ENCODE data around the gene VSX1.

The VSX1 gene

GRCh38 chr20:25085756-25086495, 4.0 kb upstream of the VSX1 start:
- no peak for DNase-seq

DNA sequence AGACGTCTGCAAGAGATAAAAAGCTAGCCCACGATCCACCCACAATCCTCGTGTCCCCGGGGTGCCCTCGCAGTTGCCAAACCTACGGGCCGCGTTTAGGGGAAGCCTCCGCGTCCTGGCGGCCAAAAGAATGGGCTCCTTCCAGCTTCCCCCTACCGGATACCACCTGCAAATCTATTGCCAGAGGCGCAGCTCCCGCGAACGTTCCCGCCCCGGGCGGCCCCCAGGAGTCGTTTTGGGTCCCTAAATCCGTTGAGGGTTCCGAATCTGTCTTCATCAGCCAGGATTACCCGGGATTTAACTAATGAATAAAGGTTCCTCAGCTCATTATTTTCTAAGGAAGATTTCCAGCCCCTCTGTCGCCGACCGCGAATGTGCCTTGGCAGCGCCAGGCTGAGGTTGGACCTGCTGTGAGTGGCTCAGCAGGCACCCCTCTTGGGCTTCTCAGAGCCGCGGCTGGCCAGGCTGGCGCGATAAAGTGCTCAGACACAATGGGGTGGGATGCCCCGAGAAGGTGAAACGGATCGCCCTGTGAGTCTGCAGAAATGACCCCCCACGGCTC, 2.8 kb upstream of the VSX1 start:
- DNase-seq, result no peak

DNA sequence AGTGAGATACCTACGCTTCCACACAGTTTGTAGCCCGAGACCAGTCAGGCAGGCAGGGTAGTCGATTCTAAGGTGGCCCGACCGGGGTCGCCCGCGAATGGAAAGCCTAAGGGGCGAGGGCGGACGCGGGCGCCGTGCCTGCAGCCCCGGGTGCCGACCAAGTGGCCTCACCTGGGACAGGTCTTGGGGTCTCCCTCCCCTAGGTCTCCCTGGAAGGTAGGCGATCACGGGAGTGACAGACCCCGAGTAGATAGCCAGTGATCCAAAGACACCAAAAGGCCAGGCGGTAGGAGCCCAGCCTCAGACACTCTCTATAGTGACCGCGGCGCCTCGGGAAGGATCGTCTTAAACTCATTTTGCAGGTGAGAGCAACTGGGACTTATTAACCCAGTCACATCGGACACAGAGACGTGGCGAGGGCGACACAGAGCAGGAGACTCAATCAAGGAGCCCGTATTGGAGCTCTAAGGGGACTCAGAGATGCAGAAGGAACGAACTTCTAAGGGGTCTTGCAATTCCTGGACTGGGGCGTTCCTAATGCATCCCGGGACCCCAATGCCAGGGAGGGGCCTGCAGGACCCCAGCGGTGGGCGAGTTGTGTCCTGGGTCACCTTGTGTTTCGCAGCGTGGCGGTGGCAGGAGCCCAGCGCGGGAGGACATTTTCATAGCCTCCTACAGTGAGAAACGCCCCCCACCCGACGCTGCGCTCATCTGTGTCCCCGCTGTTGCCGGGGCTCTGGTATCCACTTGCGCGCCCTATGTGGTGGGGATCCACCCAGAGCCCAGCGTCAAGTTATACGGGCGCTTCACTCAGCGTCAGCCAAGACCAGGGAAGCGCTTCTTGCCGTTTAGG, 2.1 kb upstream of the VSX1 start:
- DNase-seq, result peak; percentile 27

DNA sequence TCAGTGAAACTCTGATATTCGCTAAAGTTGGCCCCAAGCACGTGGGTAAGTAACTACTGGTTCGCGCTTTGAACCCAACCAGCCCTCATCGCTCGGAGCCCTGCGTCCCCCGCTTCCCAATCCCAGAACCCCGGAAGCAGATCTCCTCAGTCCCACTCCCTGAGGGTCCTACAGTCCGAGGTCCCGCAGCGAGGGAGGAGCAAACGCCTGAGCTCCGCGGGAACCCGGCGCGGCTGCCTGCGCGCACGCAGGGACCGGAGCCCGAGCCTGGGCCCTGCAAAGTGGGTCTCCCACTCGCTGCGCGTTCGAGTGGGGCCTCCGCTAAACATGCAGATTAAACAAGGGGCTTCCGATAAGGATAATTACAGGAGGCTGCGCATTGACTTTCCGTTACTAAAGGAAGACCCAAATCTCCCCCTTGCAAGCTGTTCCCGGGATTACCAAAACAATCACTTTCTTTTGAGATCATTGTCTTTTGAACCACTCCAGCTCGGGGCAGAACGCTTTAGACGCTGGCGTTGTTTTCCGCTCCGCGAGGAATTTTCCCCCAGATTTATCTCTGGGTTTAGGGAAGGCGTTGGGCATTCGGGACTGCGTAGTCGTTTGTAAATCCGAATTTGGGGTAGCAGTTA, 1.3 kb upstream of the VSX1 start:
- no peak for DNase-seq

GRCh38 chr20:25082498-25082873, 545 bp upstream of the VSX1 start:
- DNase-seq, result no peak

- no peak for DNase-seq
Measured at GRCh38 chr20:25081065-25081729, 744 bp downstream of the VSX1 start.

DNA sequence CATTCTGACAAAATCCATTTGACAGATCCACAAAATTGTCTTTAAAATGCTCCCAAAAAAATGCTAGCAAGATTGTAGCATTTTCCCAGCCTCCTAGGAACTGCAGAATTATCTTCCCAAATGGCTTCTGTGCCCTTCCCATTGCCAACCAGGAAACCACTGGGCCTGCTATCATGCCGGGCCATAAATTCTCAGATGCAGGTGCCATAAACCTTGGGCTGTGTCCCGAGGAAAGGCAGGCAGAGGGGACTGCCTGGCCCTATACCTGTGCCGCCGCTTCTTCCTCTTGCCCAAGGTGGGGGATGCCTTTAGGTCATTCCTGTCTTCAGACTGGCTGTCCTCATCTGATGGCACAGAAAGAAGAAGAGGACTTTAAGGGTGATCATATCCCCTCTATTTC, 2.8 kb downstream of the VSX1 start:
- no peak for DNase-seq

- DNase-seq, result no peak
Measured at GRCh38 chr20:25078662-25079061, 3.3 kb downstream of the VSX1 start.

DNA sequence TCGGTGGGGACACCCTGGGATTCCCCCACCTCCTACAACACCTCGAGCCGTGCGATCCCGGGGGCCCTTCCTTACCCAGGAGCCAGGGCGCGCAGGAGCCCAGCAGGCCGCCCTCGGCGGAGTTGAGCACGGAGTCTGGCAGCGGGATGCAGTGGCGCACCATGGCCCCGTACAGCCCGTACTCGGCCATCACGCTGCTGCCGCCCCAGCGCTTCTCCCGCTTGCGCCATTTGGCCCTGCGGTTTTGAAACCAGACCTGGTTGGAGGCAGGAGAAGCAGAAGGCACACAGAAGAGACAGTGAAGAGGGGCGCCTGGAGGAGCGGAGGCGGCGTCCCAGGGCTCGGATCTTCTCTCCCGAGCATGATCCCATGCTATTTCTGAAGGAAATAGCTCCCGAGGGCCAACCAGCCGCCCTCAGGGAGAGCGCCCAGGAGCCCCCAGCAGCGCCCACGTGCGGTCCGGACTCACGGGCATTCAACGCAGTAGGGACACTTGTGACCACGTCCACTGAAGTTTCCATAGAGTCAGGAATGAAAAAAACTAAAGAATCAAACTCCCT, 4.3 kb downstream of the VSX1 start:
- no peak for DNase-seq

- no peak for DNase-seq
Measured at GRCh38 chr20:25076731-25077609, 5.0 kb downstream of the VSX1 start.

GRCh38 chr20:25076201-25076600, 5.7 kb downstream of the VSX1 start:
- DNase-seq, result no peak

GRCh38 chr20:25073544-25073943, 8.4 kb downstream of the VSX1 start:
- no peak for DNase-seq

DNA sequence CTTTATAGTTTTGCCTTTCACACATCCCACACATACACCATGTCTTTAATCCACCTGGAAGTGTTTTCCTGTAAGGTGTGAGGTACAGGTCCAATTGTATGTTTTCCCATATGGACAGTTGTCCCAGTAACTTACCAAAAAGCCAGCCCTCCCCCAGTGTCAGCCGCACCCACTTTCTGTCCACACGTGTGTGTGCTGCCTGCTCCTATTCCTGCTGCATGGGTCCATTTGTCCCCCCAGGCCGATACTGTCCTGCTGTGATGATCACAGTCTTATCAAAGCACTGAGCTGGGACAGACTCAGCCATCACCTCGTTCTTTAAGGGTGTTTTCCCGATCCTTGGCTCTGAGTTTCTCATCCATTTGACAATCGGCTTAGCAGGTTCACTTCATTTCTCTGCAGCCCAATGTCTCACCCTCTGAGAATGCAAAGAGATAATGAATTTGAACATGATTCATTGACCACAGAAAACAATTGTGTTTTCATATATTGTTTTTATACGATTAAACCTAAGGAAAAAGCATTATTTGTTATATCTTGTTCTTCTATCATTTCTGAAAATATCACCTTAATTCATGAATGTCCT, 9.6 kb downstream of the VSX1 start:
- DNase-seq, result no peak

GRCh38 chr20:25071734-25072133, 10.2 kb downstream of the VSX1 start:
- no peak for DNase-seq

- DNase-seq, result no peak
Measured at GRCh38 chr20:25070821-25071473, 11.0 kb downstream of the VSX1 start.

- DNase-seq, result no peak
Measured at GRCh38 chr20:25067102-25067987, 14.6 kb downstream of the VSX1 start.

- DNase-seq, result no peak
Measured at GRCh38 chr20:25066386-25066785, 15.6 kb downstream of the VSX1 start.

- DNase-seq, result peak; percentile 71
Measured at GRCh38 chr20:25065625-25066338, 16.2 kb downstream of the VSX1 start.

DNA sequence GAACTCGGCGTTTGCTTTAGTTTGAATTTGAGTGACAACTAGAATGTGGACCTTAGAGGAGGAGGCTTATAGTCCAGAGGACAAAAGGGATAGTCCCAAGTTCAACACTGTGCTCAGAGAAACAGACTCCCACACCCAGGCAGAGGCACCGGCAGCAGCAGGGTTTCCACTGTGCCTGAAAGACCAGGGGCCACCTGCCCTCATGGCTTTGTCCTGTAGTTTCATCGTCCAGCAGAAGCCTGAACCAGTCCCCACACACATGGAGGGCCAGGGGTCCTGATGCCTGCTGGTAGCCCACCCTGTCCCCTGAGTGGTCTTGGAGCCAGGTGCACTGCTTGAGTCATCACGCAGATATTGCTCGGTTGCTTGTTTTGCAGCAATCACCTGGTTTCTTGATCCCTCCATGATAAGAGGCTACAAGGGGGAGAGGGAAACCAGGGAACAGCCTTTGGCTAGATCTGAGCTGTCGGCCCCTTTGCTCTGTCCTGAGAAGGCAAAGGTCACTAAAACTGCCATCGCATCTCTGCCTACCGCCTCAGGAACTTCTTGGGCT, 16.8 kb downstream of the VSX1 start:
- no peak for DNase-seq
